OCI-LY3 (cell line): Measurements from ENCODE around the gene NTNG1.

Experiments
- EZH2phosphoT487 ChIP-seq: fragments of 200-600 bp; shearing (Covaris generic); IDR thresholded peaks from 2 replicates; pipeline ENCODE4 v1.6.1; 2018; ENCODE audit warnings: antibody characterized with exemption, mixed run types, low read depth
- TF ChIP-seq, protein P1 (sequence below): fragments of 200-600, 300-600 bp; sonication (generic); IDR thresholded peaks from 2 replicates; pipeline ENCODE4 v1.5.1; 2014; ENCODE audit warnings: antibody characterized with exemption, low read length, low read depth

DNA sequence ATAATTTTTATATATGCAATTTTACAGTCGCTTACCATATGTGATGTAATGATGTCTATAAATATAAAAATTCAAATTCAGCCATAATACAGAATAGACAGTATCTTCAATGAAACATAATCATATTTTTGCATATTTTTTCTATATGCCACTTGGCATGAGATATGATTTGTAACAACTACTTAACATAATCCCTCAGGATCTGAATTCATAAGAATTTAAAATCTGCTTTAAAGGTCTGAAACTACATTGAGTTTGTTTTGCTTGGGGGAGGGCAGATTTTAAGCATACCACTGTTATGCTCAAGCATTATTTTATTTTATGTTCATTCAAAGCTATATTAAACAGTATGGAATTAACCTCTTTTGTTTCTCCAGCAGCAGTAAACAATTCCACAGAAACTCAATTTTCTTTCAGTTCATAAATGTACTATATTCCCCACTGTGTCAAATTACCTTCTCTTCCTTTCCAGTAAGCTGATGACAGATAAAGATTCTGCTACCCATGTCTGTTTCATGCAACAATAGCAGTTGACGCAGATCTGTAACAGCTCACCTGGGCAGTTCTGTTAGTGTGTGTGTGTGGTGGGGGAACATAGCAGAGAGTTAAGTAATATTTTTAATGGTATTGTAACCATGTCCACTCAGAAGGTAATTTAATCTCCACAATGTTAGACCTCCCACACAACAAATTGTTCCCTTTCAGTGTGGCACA lies 224.8 kb downstream of the NTNG1 start:
- TF ChIP-seq, protein P1, sequence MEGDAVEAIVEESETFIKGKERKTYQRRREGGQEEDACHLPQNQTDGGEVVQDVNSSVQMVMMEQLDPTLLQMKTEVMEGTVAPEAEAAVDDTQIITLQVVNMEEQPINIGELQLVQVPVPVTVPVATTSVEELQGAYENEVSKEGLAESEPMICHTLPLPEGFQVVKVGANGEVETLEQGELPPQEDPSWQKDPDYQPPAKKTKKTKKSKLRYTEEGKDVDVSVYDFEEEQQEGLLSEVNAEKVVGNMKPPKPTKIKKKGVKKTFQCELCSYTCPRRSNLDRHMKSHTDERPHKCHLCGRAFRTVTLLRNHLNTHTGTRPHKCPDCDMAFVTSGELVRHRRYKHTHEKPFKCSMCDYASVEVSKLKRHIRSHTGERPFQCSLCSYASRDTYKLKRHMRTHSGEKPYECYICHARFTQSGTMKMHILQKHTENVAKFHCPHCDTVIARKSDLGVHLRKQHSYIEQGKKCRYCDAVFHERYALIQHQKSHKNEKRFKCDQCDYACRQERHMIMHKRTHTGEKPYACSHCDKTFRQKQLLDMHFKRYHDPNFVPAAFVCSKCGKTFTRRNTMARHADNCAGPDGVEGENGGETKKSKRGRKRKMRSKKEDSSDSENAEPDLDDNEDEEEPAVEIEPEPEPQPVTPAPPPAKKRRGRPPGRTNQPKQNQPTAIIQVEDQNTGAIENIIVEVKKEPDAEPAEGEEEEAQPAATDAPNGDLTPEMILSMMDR, result no peak
- no peak for TF ChIP-seq EZH2phosphoT487
